H9 (cell line): ENCODE data around the gene CCDC74A. TPM values are rescaled to one million over a fixed set of nuclear protein-coding genes. Genes with fewer than 3 reads are reported as not detected.

ENCODE experiments used
- DNase-seq: peaks from one replicate; pipeline ENCODE4 v3.0.0-alpha.2; 2017
- H2AFZ ChIP-seq: one replicate; pipeline ENCODE4 v1.6.1; 2013; ENCODE audit warnings: mild to moderate bottlenecking, low read length, control low read depth, moderate library complexity
- H2AK5ac ChIP-seq: 2 replicates; pipeline ENCODE4 v1.6.1; 2013; ENCODE audit warnings: low read length, control low read depth, mixed read lengths; ENCODE audit not compliant: insufficient read length
- H2BK120ac ChIP-seq: one replicate; pipeline ENCODE4 v1.6.1; 2013; ENCODE audit warnings: low read depth, mild to moderate bottlenecking, low read length, control low read depth, inconsistent platforms; ENCODE audit not compliant: poor library complexity, severe bottlenecking
- H2BK12ac ChIP-seq: 2 replicates; pipeline ENCODE4 v1.6.1; 2013; ENCODE audit warnings: low read length, control low read depth, mixed read lengths, low read depth; ENCODE audit not compliant: insufficient read length
- H2BK15ac ChIP-seq: 2 replicates; pipeline ENCODE4 v1.6.1; 2013; ENCODE audit warnings: low read depth, low read length, control low read depth
- H2BK20ac ChIP-seq: one replicate; pipeline ENCODE4 v1.6.1; 2013; ENCODE audit warnings: low read depth, mild to moderate bottlenecking, low read length, control low read depth, inconsistent platforms; ENCODE audit not compliant: poor library complexity, severe bottlenecking
- H2BK5ac ChIP-seq: 2 replicates; pipeline ENCODE4 v1.6.1; 2013; ENCODE audit warnings: low read length, control low read depth, mixed read lengths; ENCODE audit not compliant: insufficient read length
- H3K14ac ChIP-seq: 2 replicates; pipeline ENCODE4 v1.6.1; 2013; ENCODE audit warnings: low read length, control low read depth; ENCODE audit not compliant: insufficient read depth
- H3K18ac ChIP-seq: 2 replicates; pipeline ENCODE4 v1.6.1; 2013; ENCODE audit warnings: low read depth, mild to moderate bottlenecking, mixed read lengths, low read length, control low read depth; ENCODE audit not compliant: insufficient read length
- H3K23ac ChIP-seq: 2 replicates; pipeline ENCODE4 v1.6.1; 2013; ENCODE audit warnings: low read length, control low read depth, mixed read lengths, low read depth; ENCODE audit not compliant: insufficient read length
- H3K23me2 ChIP-seq: 2 replicates; pipeline ENCODE4 v1.6.1; 2013; ENCODE audit warnings: low read depth, mild to moderate bottlenecking, mixed read lengths, low read length, control low read depth; ENCODE audit not compliant: insufficient read length, poor library complexity, severe bottlenecking
- H3K27ac ChIP-seq: 2 replicates; pipeline ENCODE4 v1.5.1; 2013; ENCODE audit warnings: low read length, control low read depth, mixed read lengths, low read depth; ENCODE audit not compliant: insufficient read length
- H3K27me3 ChIP-seq: 2 replicates; pipeline ENCODE4 v1.6.1; 2013; ENCODE audit warnings: low read length, control low read depth, inconsistent platforms; ENCODE audit not compliant: insufficient read depth
- H3K4ac ChIP-seq: 2 replicates; pipeline ENCODE4 v1.6.1; 2013; ENCODE audit warnings: low read depth, mild to moderate bottlenecking, control low read depth, inconsistent platforms, low read length, moderate library complexity
- H3K4me1 ChIP-seq: 2 replicates; pipeline ENCODE4 v1.6.1; 2013; ENCODE audit warnings: low read length, control low read depth, inconsistent platforms; ENCODE audit not compliant: insufficient read depth
- H3K4me2 ChIP-seq: 2 replicates; pipeline ENCODE4 v1.6.1; 2013; ENCODE audit warnings: low read length, control low read depth, mixed read lengths; ENCODE audit not compliant: insufficient read length, insufficient read depth
- H3K56ac ChIP-seq: 2 replicates; pipeline ENCODE4 v1.6.1; 2013; ENCODE audit warnings: low read depth, mild to moderate bottlenecking, mixed read lengths, low read length, control low read depth; ENCODE audit not compliant: insufficient read length
- H3K79me1 ChIP-seq: 2 replicates; pipeline ENCODE4 v1.6.1; 2013; ENCODE audit warnings: low read depth, mild to moderate bottlenecking, moderate library complexity, low read length, control low read depth, inconsistent platforms; ENCODE audit not compliant: insufficient read depth, poor library complexity, severe bottlenecking
- H3K79me2 ChIP-seq: 2 replicates; pipeline ENCODE4 v1.6.1; 2013; ENCODE audit warnings: low read length, control low read depth, inconsistent platforms; ENCODE audit not compliant: insufficient read depth
- H3K9ac ChIP-seq: 2 replicates; pipeline ENCODE4 v1.6.1; 2013; ENCODE audit warnings: low read length, control low read depth, mixed read lengths; ENCODE audit not compliant: insufficient read length; ENCODE audit errors: extremely low read depth
- H3K9me3 ChIP-seq: one replicate; pipeline ENCODE4 v1.6.1; 2013; ENCODE audit warnings: low read depth, low read length, inconsistent platforms; ENCODE audit not compliant: control insufficient read depth
- H3T11ph ChIP-seq: one replicate; pipeline ENCODE4 v1.6.1; 2013; ENCODE audit warnings: mild to moderate bottlenecking, low read length, control low read depth, inconsistent platforms
- H4K20me1 ChIP-seq: one replicate; pipeline ENCODE4 v1.6.1; 2013; ENCODE audit not compliant: control insufficient read depth, insufficient read length, insufficient read depth
- H4K5ac ChIP-seq: 2 replicates; pipeline ENCODE4 v1.6.1; 2013; ENCODE audit warnings: low read depth, mild to moderate bottlenecking, mixed read lengths, low read length, control low read depth; ENCODE audit not compliant: insufficient read length
- H4K8ac ChIP-seq: replicated peaks from 2 replicates; pipeline ENCODE4 v1.6.1; 2013; ENCODE audit warnings: low read length, control low read depth, mixed read lengths, low read depth; ENCODE audit not compliant: insufficient read length
- H4K91ac ChIP-seq: 2 replicates; pipeline ENCODE4 v1.6.1; 2013; ENCODE audit warnings: low read depth, mild to moderate bottlenecking, moderate library complexity, mixed read lengths, low read length, control low read depth; ENCODE audit not compliant: insufficient read length
- H3K27ac Mint-ChIP-seq, 3 experiments: 2 replicates in 2 of 3; 3 replicates in 1 of 3; pipeline ENCODE4 v1.8.0; 2020 to 2021; ENCODE audit warnings: mixed read lengths in 3 of 3, mild to moderate bottlenecking in 1 of 3, moderate library complexity in 1 of 3
- H3K27me3 Mint-ChIP-seq: 2 replicates; pipeline ENCODE4 v1.8.0; 2021; ENCODE audit warnings: low read depth, mild to moderate bottlenecking, moderate library complexity, mixed read lengths
- H3K36me3 Mint-ChIP-seq, 3 experiments: 2 replicates in 2 of 3; 3 replicates in 1 of 3; pipeline ENCODE4 v1.8.0; 2020 to 2021; ENCODE audit warnings: low read depth in 3 of 3, mixed read lengths in 3 of 3; ENCODE audit not compliant: insufficient read depth in 1 of 3
- H3K4me1 Mint-ChIP-seq, 2 experiments: 2 replicates each; pipeline ENCODE4 v1.8.0; 2020; ENCODE audit warnings: mixed read lengths in 2 of 2
- H3K4me3 Mint-ChIP-seq, 2 experiments: 2 replicates in 1 of 2; 3 replicates in 1 of 2; pipeline ENCODE4 v1.8.0; 2020 to 2021; ENCODE audit warnings: mild to moderate bottlenecking in 2 of 2, mixed read lengths in 2 of 2, moderate library complexity in 1 of 2
- H3K9me3 Mint-ChIP-seq, 2 experiments: 2 replicates in 1 of 2; 3 replicates in 1 of 2; pipeline ENCODE4 v1.8.0; 2020; ENCODE audit warnings: mild to moderate bottlenecking in 2 of 2, mixed read lengths in 2 of 2, moderate library complexity in 1 of 2
- WGBS: extraction: QIAGEN DNeasy Blood & Tissue Kit; methylation state at CpG from one replicate; pipeline ENCODE4 v1.1.7; 2013; ENCODE audit warnings: missing lambda C conversion rate, low lambda C conversion rate, mixed read lengths; ENCODE audit not compliant: insufficient read length; ENCODE audit errors: extremely low coverage; 5-methylcytosine and 5-hydroxymethylcytosine counted together
- total RNA-seq: library from RNA; stranded (reverse); gene quantifications from 2 replicates; pipeline ENCODE4 v1.2.1, GENCODE V29; 2021
- TF ChIP-seq, protein P1 (sequence below): fragments of 200-600 bp; sonication (generic); conservative IDR thresholded peaks from 3 replicates; pipeline ENCODE4 v1.8.0; 2021; ENCODE audit warnings: antibody characterized with exemption, mild to moderate bottlenecking

CCDC74A gene
- total RNA-seq, 1 experiment from 2014 or later = 10.8 TPM

DNA sequence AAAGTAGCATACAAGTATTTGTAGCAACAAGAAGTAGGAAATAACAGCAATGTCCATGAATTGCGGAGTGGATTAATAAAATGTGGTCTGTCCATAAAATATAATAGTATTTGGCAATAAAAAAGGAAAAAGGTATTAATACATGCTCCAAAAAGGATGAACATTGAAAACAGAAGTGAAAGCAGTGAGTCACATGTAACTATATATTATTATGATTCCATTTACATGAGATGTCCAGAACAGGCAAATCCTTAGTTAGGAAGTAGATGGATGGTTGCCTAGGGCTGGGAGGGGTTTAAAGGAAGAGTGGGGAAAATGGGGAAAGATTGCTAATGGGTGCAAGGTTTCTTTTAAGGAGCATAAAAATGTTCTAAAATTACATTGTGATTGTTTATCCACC, 44.5 kb downstream of the CCDC74A start:
- Histone ChIP-seq H3K56ac (no peak overlapping the region), H3K9me3 (no peaks in the 10 kb centered on the region), H3K9ac (no peak overlapping the region), H3K27me3 (no peaks in the 10 kb centered on the region), H2BK15ac (no peak overlapping the region), H3K27ac (no peak overlapping the region), H3K4me2 (no peak overlapping the region), H3K79me2 (no peaks in the 10 kb centered on the region), H4K91ac (no peak overlapping the region), H4K20me1 (no peaks in the 10 kb centered on the region), H2BK5ac (no peak overlapping the region), H3K4me1 (no peaks in the 10 kb centered on the region), H3K23me2 (no peaks in the 10 kb centered on the region), H3K79me1 (no peaks in the 10 kb centered on the region), H3K18ac (no peak overlapping the region), H2BK12ac (no peak overlapping the region), H2AK5ac (no peak overlapping the region), H3K4ac (no peak overlapping the region), H4K8ac (no peak overlapping the region), H4K5ac (no peak overlapping the region), H3K23ac (no peak overlapping the region), H3K14ac (no peak overlapping the region), H2BK120ac (no peak overlapping the region), H2BK20ac (no peak overlapping the region), H3T11ph (no peak overlapping the region), H2AFZ (no peak overlapping the region)
- peaks cover 9% of the 10 kb centered on the region for H3K27me3 Mint-ChIP-seq
- WGBS = no CpG with 5 or more reads among the region's 1 CpG
- no peaks in the 10 kb centered on the region for H3K36me3 Mint-ChIP-seq
- H3K27ac Mint-ChIP-seq = no peak overlapping the region
- H3K9me3 Mint-ChIP-seq = no peaks in the 10 kb centered on the region
- H3K4me3 Mint-ChIP-seq = no peak overlapping the region
- H3K4me1 Mint-ChIP-seq = no peaks in the 10 kb centered on the region
- TF ChIP-seq, protein P1, sequence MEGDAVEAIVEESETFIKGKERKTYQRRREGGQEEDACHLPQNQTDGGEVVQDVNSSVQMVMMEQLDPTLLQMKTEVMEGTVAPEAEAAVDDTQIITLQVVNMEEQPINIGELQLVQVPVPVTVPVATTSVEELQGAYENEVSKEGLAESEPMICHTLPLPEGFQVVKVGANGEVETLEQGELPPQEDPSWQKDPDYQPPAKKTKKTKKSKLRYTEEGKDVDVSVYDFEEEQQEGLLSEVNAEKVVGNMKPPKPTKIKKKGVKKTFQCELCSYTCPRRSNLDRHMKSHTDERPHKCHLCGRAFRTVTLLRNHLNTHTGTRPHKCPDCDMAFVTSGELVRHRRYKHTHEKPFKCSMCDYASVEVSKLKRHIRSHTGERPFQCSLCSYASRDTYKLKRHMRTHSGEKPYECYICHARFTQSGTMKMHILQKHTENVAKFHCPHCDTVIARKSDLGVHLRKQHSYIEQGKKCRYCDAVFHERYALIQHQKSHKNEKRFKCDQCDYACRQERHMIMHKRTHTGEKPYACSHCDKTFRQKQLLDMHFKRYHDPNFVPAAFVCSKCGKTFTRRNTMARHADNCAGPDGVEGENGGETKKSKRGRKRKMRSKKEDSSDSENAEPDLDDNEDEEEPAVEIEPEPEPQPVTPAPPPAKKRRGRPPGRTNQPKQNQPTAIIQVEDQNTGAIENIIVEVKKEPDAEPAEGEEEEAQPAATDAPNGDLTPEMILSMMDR = no peak
- no peak for DNase-seq
